Left lung (tissue), 10 donors: ENCODE data around the gene FOXL3. TPM values are rescaled to one million over a fixed set of nuclear protein-coding genes. Genes with fewer than 3 reads are reported as not detected.

Experiments used
- ATAC-seq: fragments of 200-7000 bp; cut with Tn5 transposase; one replicate; pipeline ENCODE4 v1.9.1; 2020; ENCODE audit warnings: moderate library complexity
- DNase-seq, 4 donors: peaks; one replicate each; pipeline ENCODE4 v3.0.0-alpha.2; 2013 to 2020
- H3K27ac ChIP-seq, 2 donors: fragments of 200-600 bp; sonication (generic) in 1 of 2; one replicate each; pipeline versions ENCODE4 v1.5.0 to v1.8.0; 2020 to 2021
- H3K27me3 ChIP-seq, 2 donors: fragments of 200-600 bp; sonication (generic) in 1 of 2; one replicate each; pipeline versions ENCODE4 v1.5.0 to v1.8.0; 2020 to 2021
- H3K36me3 ChIP-seq, 2 donors: fragments of 200-600 bp; sonication (generic) in 1 of 2; one replicate each; pipeline versions ENCODE4 v1.5.0 to v1.8.0; 2020 to 2021
- H3K4me1 ChIP-seq, 2 donors: fragments of 200-600 bp; one replicate each; pipeline ENCODE4 v1.8.0; 2021
- H3K4me3 ChIP-seq, 2 donors: fragments of 200-600 bp; sonication (generic) in 1 of 2; one replicate each; pipeline versions ENCODE4 v1.5.0 to v1.8.0; 2020 to 2021; ENCODE audit warnings: mild to moderate bottlenecking in 1 of 2
- H3K9me3 ChIP-seq, 2 donors: fragments of 200-600 bp; sonication (generic) in 1 of 2; one replicate each; pipeline versions ENCODE4 v1.5.0 to v1.8.0; 2020 to 2021
- CTCF ChIP-seq, 2 donors: fragments of 200-600 bp; sonication (generic) in 1 of 2; IDR thresholded peaks; one replicate each; pipeline versions ENCODE4 v1.5.0 to v1.8.0; 2021; ENCODE audit warnings: antibody characterized with exemption in 2 of 2
- intact Hi-C, 2 donors: fragments of 100-400 bp; cut with DNase I; formaldehyde crosslinking; loops; one replicate each; pipeline versions ENCODE4 v1.11.2 to v1.14.2; 2022
- polyA plus RNA-seq, 6 donors: library from polyadenylated mRNA; unstranded; fragments of 120-200 nt; gene quantifications; one replicate each; pipeline ENCODE4 v1.2.1, GENCODE V29; 2013; ENCODE audit not compliant: insufficient read length in 6 of 6
- total RNA-seq, 2 donors: library from RNA; stranded (reverse); fragmentation: NEBNext Ultra II Directional; extraction: Animal tissue kit (Norgen Biotek cat#: 25700); gene quantifications; one replicate each; pipeline ENCODE4 v1.2.1, GENCODE V29; 2021
- donor health status: DM: no; HTN: yes; CAD: no.
- donor health status: DM: no; HTN: no; CAD: no.

Gene FOXL3
- total and polyA plus RNA-seq, 8 donors: not detected

DNA sequence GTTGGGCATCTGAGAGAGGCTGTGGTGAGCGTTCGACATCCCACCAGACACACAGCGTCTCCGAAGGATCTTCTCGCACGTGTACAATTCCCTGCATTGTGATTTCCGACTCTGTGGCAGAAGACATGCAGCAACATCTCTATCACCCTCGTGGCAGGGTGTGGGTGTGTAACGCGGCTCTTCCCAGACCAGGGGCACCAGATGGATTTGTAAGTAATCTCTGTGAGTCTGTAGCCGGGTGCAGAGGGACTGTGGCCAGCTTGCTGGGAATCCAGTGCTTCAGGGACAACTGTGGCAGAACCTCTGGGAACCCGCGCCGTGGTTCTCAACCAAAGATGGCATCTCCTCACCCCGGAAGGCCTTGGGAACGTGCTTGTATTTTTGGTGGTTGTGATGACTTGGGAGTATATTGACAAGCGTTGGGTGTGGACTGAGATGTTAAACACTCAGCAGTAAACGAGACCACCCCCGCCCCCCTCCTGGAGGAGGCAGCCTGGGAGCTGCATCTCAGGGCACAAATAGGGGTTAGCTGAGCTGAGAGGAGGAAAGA, 21.2 kb downstream of the FOXL3 start:
- DNase-seq (peak in 1 of 4 donors; percentile 23), ATAC-seq (no peak)
- Histone ChIP-seq H3K4me1 (no peaks in the 10 kb centered on the region), H3K27me3 (peaks cover 0 to 24% of the 10 kb centered on the region in 2 donors), H3K4me3 (no peak overlapping the region), H3K27ac (no peak overlapping the region), H3K9me3 (peaks cover 0 to 10% of the 10 kb centered on the region in 2 donors), H3K36me3 (no peaks in the 10 kb centered on the region)
- intact Hi-C loops: no loop called here
- no peak for TF ChIP-seq CTCF (IDR thresholded peaks at IDR 0.05)

- peaks cover 0 to 24% of the 10 kb centered on the region in 2 donors for H3K27me3 ChIP-seq
Observed at GRCh38 chr7:311796-312195, 21.8 kb downstream of the FOXL3 start.

DNA sequence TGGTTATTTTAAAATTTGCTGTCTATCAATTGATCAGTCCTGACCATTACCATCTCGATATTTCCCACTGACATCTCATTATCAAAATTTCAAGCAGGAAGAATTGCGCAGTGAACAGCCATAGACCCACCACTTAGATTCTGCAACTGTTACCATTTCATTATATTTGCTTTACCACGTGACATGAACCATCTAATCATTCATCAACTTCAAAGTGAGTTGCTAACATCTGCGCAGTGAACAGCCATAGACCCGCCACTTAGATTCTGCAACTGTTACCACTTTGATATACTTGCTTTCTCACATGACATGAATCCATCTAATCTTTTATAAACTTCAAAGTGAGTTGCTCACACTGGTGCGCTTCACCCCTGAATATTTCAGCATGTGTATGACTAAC, 22.5 kb downstream of the FOXL3 start:
- Histone ChIP-seq H3K27me3 (peaks cover 0 to 24% of the 10 kb centered on the region in 2 donors), H3K36me3 (no peaks in the 10 kb centered on the region), H3K27ac (no peak overlapping the region), H3K4me1 (no peaks in the 10 kb centered on the region), H3K4me3 (no peak overlapping the region), H3K9me3 (peaks cover 0 to 10% of the 10 kb centered on the region in 2 donors)
- no peak for DNase-seq
- TF ChIP-seq CTCF (IDR thresholded peaks at IDR 0.05): no peak
- intact Hi-C loops: no loop called here
- no peak for ATAC-seq

More at GRCh38 chr7:311796-312195, 21.8 kb downstream of the FOXL3 start:
- no peak for TF ChIP-seq CTCF (IDR thresholded peaks at IDR 0.05)
- Histone ChIP-seq H3K9me3 (peaks cover 0 to 10% of the 10 kb centered on the region in 2 donors), H3K4me1 (no peaks in the 10 kb centered on the region), H3K27ac (no peak overlapping the region), H3K4me3 (no peak overlapping the region), H3K36me3 (no peaks in the 10 kb centered on the region)
- DNase-seq: peak in 2 of 4 donors; percentile 42 to 56
- intact Hi-C loops: no loop called here
- peak; percentile 74 for ATAC-seq

DNA sequence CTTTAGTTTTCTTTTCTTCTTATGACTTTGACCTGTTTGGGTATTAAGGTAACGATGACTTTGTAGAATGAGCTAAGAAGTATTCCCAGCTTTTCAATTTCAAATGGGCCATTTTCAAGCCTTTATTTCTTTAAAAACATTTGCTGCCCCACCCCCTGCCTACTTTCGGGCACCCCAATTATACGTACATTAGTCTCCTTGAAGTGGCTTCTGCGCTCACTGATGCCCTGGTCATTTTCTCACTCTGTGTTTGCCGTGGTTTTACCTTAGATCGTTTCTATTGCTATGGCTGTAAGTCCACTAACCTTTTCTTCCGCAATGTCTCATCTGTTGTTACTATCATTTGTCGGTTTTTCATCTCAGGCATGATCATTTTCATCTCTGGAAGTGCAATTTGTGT, 24.9 kb downstream of the FOXL3 start:
- no peak for ATAC-seq
- no peak for TF ChIP-seq CTCF (IDR thresholded peaks at IDR 0.05)

DNA sequence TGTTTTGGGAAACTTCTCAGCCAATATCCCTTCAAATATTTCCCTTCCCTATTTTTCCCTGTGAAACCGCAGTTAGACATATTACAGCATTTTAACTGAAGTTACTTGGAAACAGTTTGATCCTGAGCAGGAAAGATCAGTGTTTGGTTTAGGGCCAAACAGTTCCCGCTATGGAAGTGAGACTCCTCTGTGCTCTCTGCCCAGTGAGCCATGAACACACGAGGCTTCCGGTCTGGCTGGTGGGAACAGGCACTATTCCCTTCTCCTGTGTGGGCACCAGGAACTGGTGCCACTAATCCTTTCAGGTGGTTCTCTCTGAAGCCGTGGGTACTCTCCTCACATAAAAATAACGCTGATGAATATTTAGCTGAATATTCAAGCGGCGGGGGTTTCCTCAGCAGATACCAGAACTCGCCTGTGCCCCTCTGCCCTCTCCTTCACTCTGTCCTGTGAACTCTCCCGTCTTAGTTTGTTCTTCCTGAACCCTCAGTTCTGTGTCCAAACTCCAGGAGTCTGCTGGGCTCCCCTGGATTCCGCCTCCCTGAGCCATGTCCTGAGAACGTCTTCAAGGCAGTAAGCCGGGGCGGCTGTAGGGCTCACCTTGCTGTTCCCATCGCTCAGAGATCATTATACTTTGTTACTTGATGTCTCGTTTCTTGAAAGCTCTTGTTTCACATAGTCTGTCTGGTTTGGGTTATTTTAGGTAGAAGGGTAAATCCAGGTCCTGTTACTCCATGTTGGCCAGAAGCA, 25.7 kb downstream of the FOXL3 start:
- H3K4me1 ChIP-seq: no peaks in the 10 kb centered on the region
- DNase-seq: peak in 1 of 4 donors; percentile 39
- H3K36me3 ChIP-seq: no peaks in the 10 kb centered on the region
- no peak for TF ChIP-seq CTCF (IDR thresholded peaks at IDR 0.05)
- H3K4me3 ChIP-seq: no peak overlapping the region
- H3K9me3 ChIP-seq: no peaks in the 10 kb centered on the region
- ATAC-seq: no peak
- H3K27ac ChIP-seq: no peak overlapping the region
- H3K27me3 ChIP-seq: peaks cover 0 to 49% of the 10 kb centered on the region in 2 donors
- intact Hi-C loops: no loop called here

More for the DNA sequence above, 24.9 kb downstream of the FOXL3 start:
- DNase-seq: no peak
- intact Hi-C loops: no loop called here
- no peak overlapping the region for H3K4me3 ChIP-seq
- no peaks in the 10 kb centered on the region for H3K9me3 ChIP-seq
- H3K36me3 ChIP-seq: no peaks in the 10 kb centered on the region
- H3K27ac ChIP-seq: no peak overlapping the region
- H3K4me1 ChIP-seq: no peaks in the 10 kb centered on the region
- peaks cover 0 to 46% of the 10 kb centered on the region in 2 donors for H3K27me3 ChIP-seq
